HG03520 (cell line): ENCODE results near the gene F2RL1.
"Not testable (repeated sequence)": the region's sequence is repeated elsewhere in the genome, so short reads cannot be mapped to it uniquely, and the experiment has no call there.

Source experiments
- ATAC-seq: cut with Tn5 transposase; IDR thresholded peaks from one replicate; pipeline ENCODE4 v1.9.1; 2021; ENCODE audit warnings: mild to moderate bottlenecking, moderate library complexity; ENCODE audit not compliant: unreplicated experiment

The F2RL1 gene

GRCh38 chr5:76805821-76806505 is 12.9 kb upstream of the F2RL1 start:
- no peak for ATAC-seq

- ATAC-seq, result no peak
These were observed 11.5 kb upstream of the F2RL1 start for GRCh38 chr5:76807296-76807695.

- ATAC-seq, result no peak
These were observed 10.6 kb upstream of the F2RL1 start for GRCh38 chr5:76808141-76808691.

GRCh38 chr5:76809141-76809540 is 9.7 kb upstream of the F2RL1 start:
- no peak for ATAC-seq

GRCh38 chr5:76810236-76810635 is 8.6 kb upstream of the F2RL1 start:
- no peak for ATAC-seq

- no peak for ATAC-seq
These were observed 7.6 kb upstream of the F2RL1 start for GRCh38 chr5:76811214-76811613.

GRCh38 chr5:76812209-76812608 is 6.6 kb upstream of the F2RL1 start:
- not testable (repeated sequence) for ATAC-seq

GRCh38 chr5:76813982-76814562 is 4.8 kb upstream of the F2RL1 start:
- ATAC-seq, result no peak

- no peak for ATAC-seq
These were observed 2.6 kb upstream of the F2RL1 start for GRCh38 chr5:76816110-76816831.

- no peak for ATAC-seq
These were observed 1.2 kb downstream of the F2RL1 start for GRCh38 chr5:76819851-76820525.

GRCh38 chr5:76820526-76820890 is 1.7 kb downstream of the F2RL1 start:
- no peak for ATAC-seq

GRCh38 chr5:76821136-76821535 is 2.3 kb downstream of the F2RL1 start:
- ATAC-seq, result no peak

GRCh38 chr5:76822105-76822731 is 3.4 kb downstream of the F2RL1 start:
- not testable (repeated sequence) for ATAC-seq

- ATAC-seq, result not testable (repeated sequence)
These were observed 7.6 kb downstream of the F2RL1 start for GRCh38 chr5:76826416-76826815.

- ATAC-seq, result no peak
These were observed 12.3 kb downstream of the F2RL1 start for GRCh38 chr5:76831110-76831452.

- no peak for ATAC-seq
These were observed 17.4 kb downstream of the F2RL1 start for GRCh38 chr5:76836181-76836580.

- no peak for ATAC-seq
These were observed 17.8 kb downstream of the F2RL1 start for GRCh38 chr5:76836585-76836984.

- ATAC-seq, result no peak
These were observed 19.8 kb downstream of the F2RL1 start for GRCh38 chr5:76838481-76839261.

- no peak for ATAC-seq
These were observed 22.5 kb downstream of the F2RL1 start for GRCh38 chr5:76841361-76841760.

- no peak for ATAC-seq
These were observed 27.1 kb downstream of the F2RL1 start for GRCh38 chr5:76845890-76846289.
